ENCODE results near the gene THUMPD2.

THUMPD2 gene

GRCh38 chr2:39697454-39697853 lies 81.6 kb downstream of the THUMPD2 start:
- TF ChIP-seq CTCF (IDR thresholded peaks at IDR 0.05; ENCODE audit: low read depth, low read length, poor library complexity, severe bottlenecking) (no peak), EZH2phosphoT487 (IDR thresholded peaks at IDR 0.05; ENCODE audit: borderline replicate concordance, low read length) (no peak)
- no peak overlapping the region for H3K4me3 ChIP-seq (ENCODE audit: low read length)
- H3K36me3 ChIP-seq (ENCODE audit: control insufficient read depth, low read length): no peaks in the 10 kb centered on the region
- H4K20me1 ChIP-seq (ENCODE audit: control insufficient read depth, insufficient read depth, low read depth, low read length): no peaks in the 10 kb centered on the region
- H3K27ac ChIP-seq (ENCODE audit: low read depth, low read length): no peak overlapping the region
- H3K4me2 ChIP-seq (ENCODE audit: low read length): no peak overlapping the region
- H3K79me2 ChIP-seq (ENCODE audit: control insufficient read depth, low read length): no peaks in the 10 kb centered on the region
- no peaks in the 10 kb centered on the region; the same call in 1 of the 2 replicates for H3K27me3 ChIP-seq (ENCODE audit: control insufficient read depth, low read length)
- H3K4me1 ChIP-seq (ENCODE audit: control insufficient read depth, low read length): no peaks in the 10 kb centered on the region
- no peaks in the 10 kb centered on the region for H3K9me2 ChIP-seq (replicated peaks; ENCODE audit: control insufficient read depth, low read length)
- peaks cover 5% of the 10 kb centered on the region; the same call in 1 of the 2 replicates for H3K9me3 ChIP-seq (ENCODE audit: control insufficient read depth, insufficient read depth, low read length)
- H3F3A ChIP-seq (ENCODE audit: control insufficient read depth, insufficient read depth): no peaks in the 10 kb centered on the region

DNA sequence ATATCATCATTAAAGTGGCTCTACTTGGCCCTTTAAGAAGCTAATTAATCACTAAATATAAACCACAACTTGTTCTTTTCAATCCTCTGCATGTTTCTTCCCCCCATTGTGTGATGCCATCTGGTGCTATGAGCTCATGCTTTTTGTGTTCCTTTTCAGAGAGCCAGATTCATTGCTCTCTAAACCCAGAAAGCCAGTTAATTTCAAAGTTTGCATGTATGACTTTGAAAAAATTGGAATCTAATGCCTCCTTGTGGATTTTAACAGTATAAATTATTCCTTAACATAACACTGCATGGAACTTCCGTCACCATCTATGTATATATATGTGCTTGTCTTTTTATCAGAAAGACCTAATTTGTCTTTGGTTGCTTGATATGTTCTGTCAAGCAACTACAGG lies 82.2 kb downstream of the THUMPD2 start:
- no peak overlapping the region for H3K4me3 ChIP-seq (ENCODE audit: low read length)
- no peak for TF ChIP-seq EZH2phosphoT487 (IDR thresholded peaks at IDR 0.05; ENCODE audit: borderline replicate concordance, low read length)
- TF ChIP-seq CTCF (IDR thresholded peaks at IDR 0.05; ENCODE audit: low read depth, low read length, poor library complexity, severe bottlenecking): peak; percentile 22
- no peaks in the 10 kb centered on the region for H3K9me2 ChIP-seq (replicated peaks; ENCODE audit: control insufficient read depth, low read length)
- H3F3A ChIP-seq (ENCODE audit: control insufficient read depth, insufficient read depth): no peaks in the 10 kb centered on the region
- H3K4me1 ChIP-seq (ENCODE audit: control insufficient read depth, low read length): no peaks in the 10 kb centered on the region
- no peak overlapping the region for H3K4me2 ChIP-seq (ENCODE audit: low read length)
- no peaks in the 10 kb centered on the region; the same call in 1 of the 2 replicates for H3K27me3 ChIP-seq (ENCODE audit: control insufficient read depth, low read length)
- no peaks in the 10 kb centered on the region for H3K36me3 ChIP-seq (ENCODE audit: control insufficient read depth, low read length)
- H4K20me1 ChIP-seq (ENCODE audit: control insufficient read depth, insufficient read depth, low read depth, low read length): no peaks in the 10 kb centered on the region
- H3K9me3 ChIP-seq (ENCODE audit: control insufficient read depth, insufficient read depth, low read length): peaks cover 5% of the 10 kb centered on the region; the same call in 1 of the 2 replicates
- no peaks in the 10 kb centered on the region for H3K79me2 ChIP-seq (ENCODE audit: control insufficient read depth, low read length)
- no peak overlapping the region for H3K27ac ChIP-seq (ENCODE audit: low read depth, low read length)

GRCh38 chr2:39696101-39696553 lies 82.9 kb downstream of the THUMPD2 start:
- no peak overlapping the region for H3K4me3 ChIP-seq (ENCODE audit: low read length)
- H3K36me3 ChIP-seq (ENCODE audit: control insufficient read depth, low read length): no peaks in the 10 kb centered on the region
- H3F3A ChIP-seq (ENCODE audit: control insufficient read depth, insufficient read depth): no peaks in the 10 kb centered on the region
- no peaks in the 10 kb centered on the region for H3K79me2 ChIP-seq (ENCODE audit: control insufficient read depth, low read length)
- no peaks in the 10 kb centered on the region for H4K20me1 ChIP-seq (ENCODE audit: control insufficient read depth, insufficient read depth, low read depth, low read length)
- no peaks in the 10 kb centered on the region for H3K9me2 ChIP-seq (replicated peaks; ENCODE audit: control insufficient read depth, low read length)
- no peak overlapping the region for H3K27ac ChIP-seq (ENCODE audit: low read depth, low read length)
- TF ChIP-seq EZH2phosphoT487 (IDR thresholded peaks at IDR 0.05; ENCODE audit: borderline replicate concordance, low read length) (no peak), CTCF (IDR thresholded peaks at IDR 0.05; ENCODE audit: low read depth, low read length, poor library complexity, severe bottlenecking) (no peak)
- 0 out of 2 replicates have a peak, but pooled peaks cover under 1% of the 10 kb centered on the region for H3K9me3 ChIP-seq (ENCODE audit: control insufficient read depth, insufficient read depth, low read length)
- no peaks in the 10 kb centered on the region for H3K4me1 ChIP-seq (ENCODE audit: control insufficient read depth, low read length)
- no peak overlapping the region for H3K4me2 ChIP-seq (ENCODE audit: low read length)
- H3K27me3 ChIP-seq (ENCODE audit: control insufficient read depth, low read length): no peaks in the 10 kb centered on the region; the same call in 1 of the 2 replicates
